Inferior parietal cortex (tissue), 1 donor: ENCODE results near the gene TSPAN18.

ENCODE experiments used
- DNase-seq: peaks from one replicate; pipeline ENCODE4 v3.0.0-alpha.2; 2016; ENCODE audit errors: extremely low spot score

TSPAN18 gene

DNA sequence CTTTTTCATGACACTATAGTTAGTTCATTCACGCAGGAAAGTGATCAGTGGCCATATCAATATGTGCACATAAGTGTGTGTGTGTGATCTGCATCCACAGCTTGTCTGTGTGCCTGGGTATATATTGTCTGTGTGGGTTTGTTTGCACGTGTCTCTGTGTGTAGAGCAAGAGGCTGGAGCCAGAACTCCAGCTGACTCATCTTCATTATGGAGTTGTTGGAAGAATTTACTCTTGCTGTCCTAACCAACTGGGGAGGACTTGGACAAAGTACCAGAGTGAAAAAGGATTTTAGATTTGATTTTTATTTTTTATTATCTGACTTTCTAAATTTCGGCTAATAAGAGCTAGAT lies 160.0 kb downstream of the TSPAN18 start:
- DNase-seq: peak; percentile 8

DNA sequence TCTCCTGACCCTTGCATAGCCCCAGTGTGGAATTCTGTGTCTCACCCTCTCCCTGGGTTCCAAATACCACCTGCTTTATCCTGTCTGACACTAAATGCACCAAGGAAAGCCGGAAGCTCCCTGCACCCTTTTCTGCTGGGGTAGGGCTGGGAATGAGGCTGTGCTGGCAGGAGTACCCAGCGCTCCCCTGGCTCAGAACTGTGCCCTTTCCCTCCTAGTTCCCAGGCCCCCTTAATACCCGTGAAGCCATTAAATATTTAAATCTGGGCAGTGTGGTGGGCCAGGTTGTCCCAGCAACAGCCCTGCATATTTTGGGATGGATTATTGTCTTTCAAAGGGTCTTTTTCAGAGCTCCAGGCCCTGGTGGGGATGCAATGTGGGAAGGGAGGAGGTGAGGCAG lies 160.9 kb downstream of the TSPAN18 start:
- no peak for DNase-seq

- DNase-seq: no peak
Measured at GRCh38 chr11:44889266-44889665, 162.5 kb downstream of the TSPAN18 start.

GRCh38 chr11:44892843-44893242 lies 166.1 kb downstream of the TSPAN18 start:
- DNase-seq: no peak

GRCh38 chr11:44893308-44893822 lies 166.6 kb downstream of the TSPAN18 start:
- peak; percentile 15 for DNase-seq

DNA sequence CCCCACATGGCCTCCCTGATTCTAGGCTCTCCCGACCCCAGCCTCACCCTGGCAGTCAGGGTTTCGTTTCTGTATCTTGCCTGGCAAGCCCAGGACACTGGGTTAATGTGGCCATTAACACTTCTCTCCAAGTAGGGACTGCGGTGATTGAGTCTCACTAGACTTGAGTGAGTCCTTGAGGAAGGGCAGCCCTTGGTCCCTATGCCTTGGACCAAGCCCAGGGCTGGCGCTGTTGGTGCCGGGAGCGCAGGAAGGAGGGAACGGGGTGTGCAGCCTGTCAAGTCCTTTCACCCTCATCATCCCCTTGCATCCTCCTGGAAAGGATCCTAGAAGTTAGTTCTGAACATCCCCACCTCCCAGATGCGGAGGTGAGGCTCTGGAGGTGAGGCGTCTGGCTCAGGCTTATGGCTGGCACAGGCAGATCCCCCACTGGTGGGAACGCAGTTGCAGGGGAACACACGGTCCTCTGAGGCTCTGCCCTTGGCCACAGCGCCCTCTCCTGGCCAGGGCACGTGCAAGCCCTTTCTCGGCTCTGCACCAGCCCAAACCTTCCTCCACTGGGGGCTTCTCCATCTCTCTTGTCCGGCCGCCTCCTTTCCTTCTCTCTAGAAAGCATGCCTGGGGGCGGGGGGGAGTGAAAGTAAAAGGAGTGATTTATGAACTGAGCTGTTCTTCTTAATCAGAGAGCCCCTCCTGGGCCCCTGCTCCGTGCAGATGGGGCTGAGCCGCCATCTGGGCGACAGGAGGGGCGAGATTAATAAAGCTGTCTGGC lies 167.3 kb downstream of the TSPAN18 start:
- DNase-seq: peak; percentile 58

- no peak for DNase-seq
Measured at GRCh38 chr11:44899959-44900358, 173.2 kb downstream of the TSPAN18 start.

DNA sequence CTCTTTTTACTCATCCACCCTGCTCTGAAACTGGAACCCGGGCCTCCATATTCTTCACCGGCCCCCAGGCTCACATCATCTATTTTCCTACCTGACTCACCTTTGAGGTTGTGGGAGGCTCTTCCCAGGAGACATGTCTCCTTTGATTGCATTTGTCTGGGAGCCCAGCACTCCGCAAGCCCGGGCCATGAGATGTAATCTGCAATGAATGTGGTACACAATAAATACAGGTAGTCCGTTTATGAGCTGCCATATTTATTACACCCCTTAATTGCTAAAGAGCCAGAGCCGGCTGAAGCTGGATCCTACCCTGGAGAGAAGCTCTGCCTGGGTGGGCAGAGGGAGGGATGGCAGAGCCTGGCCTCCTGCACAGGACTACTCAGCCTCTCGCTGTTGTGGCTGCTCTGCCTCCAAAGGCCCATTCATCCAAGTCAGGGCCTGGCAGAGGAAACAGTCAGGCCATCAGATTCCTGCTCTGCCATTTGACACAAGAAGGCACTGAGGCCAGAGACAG lies 174.4 kb downstream of the TSPAN18 start:
- no peak for DNase-seq

GRCh38 chr11:44901786-44902185 lies 175.0 kb downstream of the TSPAN18 start:
- DNase-seq: no peak

GRCh38 chr11:44903035-44903434 lies 176.3 kb downstream of the TSPAN18 start:
- DNase-seq: no peak

DNA sequence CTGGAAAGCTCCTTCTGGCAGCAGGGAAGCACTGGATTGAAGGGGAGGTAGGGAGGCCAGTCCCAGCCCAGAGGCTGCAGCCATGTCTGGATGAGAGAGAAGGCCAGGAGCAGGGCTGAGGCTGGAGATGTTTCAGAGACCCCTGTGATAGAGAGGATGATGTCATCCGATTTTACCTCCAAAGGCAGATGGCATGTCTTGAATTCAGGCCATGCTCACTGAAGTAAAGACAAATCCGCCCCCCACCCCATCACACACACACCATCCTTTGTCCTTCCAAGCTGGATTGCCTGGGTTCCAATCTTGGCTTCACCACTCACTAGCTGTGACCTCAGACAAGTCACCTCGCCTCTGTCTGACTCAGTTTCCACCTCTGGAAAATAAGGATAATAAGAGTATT lies 176.8 kb downstream of the TSPAN18 start:
- no peak for DNase-seq

DNA sequence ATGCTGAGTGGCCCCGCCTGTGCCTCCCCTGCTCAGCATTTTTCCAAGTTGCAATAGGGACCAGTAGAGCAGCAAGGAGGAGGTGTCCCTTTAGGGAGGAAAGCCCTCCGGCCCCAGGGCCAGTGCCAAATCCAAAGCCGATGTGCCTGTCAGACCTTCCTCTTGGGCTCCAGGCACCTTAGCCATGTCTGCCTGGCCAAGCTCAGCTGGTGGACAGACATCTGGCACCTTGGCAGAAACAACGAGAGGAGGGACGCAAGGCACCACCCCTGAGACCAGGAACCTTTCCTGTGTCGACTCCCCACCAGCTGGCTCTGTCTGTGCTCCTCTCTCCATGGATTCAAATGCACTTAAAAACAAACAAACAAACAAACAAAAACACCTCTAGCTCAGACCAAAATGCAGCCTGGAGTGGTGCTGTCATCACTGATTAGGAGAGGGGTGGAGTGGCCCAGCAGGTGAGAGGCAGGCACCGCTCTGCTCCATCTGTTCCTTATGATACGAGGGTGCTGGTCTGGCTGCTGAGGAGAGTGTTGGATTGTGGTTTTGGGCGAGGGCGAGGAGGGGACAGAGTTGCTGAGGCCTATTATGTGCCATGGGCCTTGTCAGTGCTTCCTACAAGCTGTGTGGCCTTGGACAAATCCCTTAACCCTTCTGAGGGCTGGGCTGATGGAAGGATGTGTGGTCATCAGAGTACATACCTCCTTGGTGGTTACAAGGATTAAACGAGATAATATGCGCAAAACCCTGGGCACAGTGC lies 177.7 kb downstream of the TSPAN18 start:
- DNase-seq: no peak

DNA sequence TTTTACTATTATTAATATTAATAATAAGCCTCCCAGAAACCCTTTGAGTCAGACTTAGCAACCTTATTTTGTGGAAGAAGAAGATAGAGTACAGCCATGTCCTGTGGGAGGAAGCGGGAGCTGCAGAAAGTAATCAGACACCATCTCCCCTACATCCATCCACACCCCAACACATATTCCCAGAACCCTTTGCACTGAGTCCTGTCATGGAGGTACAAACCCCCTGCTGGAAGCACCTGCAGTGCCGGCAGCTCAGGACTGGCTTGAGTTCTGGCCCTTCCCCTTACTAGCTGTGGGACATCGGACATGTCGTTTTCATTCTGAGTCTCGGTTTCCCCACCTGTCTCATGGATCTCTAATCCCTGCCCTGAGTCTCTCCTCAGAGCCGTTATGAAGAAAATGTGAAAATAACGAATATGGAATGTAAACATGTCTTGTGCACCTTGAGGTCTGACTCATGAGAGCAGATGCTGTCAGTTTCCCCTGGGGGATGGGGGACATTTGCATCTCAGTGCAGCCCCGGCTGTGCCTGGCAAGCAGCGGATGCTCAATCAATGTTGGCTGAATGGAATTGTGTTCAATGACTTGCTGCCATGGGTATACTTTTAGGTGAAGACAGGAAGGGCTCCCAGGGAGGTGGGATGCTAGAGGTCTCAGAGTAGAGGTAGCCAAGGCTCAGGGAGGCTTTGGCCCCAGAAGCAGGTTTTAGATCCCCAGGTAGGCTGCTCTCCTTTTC lies 178.5 kb downstream of the TSPAN18 start:
- no peak for DNase-seq

GRCh38 chr11:44906649-44907048 lies 179.9 kb downstream of the TSPAN18 start:
- DNase-seq: no peak

DNA sequence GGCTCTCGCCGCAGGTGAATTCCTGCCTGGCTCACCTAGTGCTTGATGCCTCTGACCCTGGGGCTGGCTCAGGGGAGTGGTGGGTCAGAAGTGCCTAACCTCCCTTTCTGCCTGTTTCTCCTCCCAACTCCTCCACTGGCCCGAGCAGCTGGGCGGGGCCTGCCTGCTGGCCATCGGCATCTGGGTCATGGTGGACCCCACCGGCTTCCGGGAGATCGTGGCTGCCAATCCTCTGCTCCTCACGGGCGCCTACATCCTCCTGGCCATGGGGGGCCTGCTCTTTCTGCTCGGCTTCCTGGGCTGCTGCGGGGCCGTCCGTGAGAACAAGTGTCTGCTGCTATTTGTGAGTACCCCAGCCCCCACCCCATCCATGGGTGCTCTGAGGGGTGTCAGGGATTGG lies 182.8 kb downstream of the TSPAN18 start:
- no peak for DNase-seq

DNA sequence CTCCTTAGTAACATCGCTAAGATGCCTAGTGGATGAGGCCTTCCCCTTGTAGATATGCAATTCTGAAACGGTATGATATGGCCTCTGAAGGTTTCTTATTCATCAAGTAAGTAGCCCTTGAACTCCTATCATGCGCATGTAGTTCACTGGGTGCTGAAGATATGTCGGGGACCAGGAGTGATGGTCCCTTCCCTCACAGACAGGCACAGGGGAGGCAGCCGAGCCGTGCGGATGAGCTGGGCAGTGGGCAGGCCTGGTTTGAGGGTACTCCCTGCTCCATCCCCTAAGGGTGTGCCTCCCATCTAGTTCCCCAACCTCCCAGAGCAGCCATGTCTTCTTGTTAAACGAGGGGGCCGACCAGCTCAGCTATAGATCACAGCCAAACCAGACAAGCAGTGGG lies 183.8 kb downstream of the TSPAN18 start:
- DNase-seq: no peak

DNA sequence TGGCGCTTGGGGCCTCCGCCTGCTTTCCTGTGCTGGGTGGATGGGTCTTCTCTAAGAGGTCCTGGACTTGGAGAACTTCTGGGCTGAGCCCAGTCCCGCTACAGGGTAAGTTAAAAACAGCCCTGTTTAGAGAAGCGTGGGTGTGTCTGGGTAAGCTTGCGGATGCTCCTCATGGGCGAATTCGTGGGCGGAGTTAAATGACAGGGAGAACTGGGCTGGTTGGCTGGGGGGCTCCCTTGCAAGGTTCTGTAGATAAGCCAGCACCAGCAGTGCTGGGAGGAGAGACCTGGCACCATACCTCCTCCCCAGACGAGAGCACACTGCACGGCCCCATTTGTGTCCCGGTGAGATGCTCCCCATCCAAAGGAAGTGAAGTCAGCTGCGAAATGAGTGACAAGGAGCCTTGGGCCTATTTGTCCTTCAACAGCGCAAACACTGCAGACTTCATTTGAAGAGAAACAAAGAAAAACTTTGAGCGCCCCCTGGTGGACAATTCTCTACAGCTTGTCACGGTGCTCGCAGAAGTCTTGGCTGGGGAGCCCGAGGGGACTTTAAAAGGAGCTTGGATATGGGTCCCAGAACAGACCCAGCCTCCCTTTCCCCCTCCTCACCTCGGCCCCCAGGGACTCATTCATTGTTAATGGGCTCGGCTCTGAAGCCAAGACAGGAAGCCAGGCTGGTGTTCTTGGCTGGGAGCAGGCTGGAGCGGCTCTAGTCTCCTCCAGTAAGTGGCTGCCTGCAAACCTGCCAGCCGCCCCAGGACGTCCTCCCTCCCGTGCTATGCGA lies 184.5 kb downstream of the TSPAN18 start:
- peak; percentile 98 for DNase-seq

DNA sequence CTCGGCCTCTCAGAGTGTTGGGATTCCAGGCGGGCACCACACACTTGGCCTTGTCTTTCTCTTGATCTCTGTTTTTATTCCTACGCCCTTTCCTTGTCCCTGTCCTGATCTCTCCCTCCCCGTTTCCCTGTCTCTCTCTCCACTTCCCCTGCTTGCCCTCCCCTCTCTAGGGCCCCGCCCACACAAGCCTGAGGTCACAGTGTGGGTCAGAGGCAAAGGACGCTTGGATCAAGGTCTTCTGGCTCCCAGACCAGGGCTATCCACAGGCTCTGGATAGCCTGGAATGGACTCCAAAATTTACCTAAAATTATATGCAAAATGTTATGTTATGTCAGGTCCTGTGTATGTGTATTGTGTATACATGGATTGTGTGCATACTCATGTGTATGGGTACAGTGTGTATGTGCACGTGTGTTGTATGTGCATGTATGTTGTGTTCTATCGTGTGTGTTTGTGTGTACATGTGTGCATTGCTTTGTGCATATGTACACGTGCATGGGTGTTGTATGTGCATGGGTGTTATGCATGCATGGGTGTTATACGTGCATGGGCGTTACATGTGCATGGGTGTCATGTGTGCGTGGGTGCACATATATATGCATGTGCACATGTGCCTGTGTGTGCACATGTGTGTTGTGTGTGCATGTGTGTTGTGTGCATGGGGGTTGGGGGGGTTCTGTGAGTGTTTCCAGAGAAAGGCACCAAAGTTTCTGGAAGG lies 185.7 kb downstream of the TSPAN18 start:
- DNase-seq: no peak

DNA sequence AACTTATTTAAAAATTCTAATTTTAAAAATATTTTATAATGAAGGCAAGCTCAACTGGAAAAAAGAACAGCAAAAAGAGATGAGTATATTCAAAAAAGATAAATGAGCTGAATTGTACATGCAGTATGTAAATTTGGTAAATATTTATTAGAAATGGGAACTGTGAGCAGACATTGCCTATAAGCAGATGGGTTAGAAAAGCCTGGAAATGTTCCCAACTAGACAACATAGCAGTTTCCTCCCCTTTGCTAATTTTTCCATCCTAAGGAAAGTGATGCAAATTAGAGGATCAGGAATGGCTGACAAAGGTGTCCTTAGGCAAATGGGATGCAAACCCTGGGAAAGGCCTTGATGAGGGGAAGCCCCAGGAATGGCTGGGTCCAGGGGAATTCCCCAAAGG lies 186.7 kb downstream of the TSPAN18 start:
- DNase-seq: no peak

GRCh38 chr11:44914105-44914504 lies 187.3 kb downstream of the TSPAN18 start:
- no peak for DNase-seq

GRCh38 chr11:44915004-44915403 lies 188.2 kb downstream of the TSPAN18 start:
- no peak for DNase-seq
